Left cardiac atrium (tissue), 4 donors: Measurements from ENCODE around the gene HERPUD2. TPM values are rescaled to one million over a fixed set of nuclear protein-coding genes. Genes with fewer than 3 reads are reported as not detected.
"Not testable (repeated sequence)": the region's sequence is repeated elsewhere in the genome, so short reads cannot be mapped to it uniquely, and the experiment has no call there.

Experiments
- ATAC-seq, 2 donors: fragments of 200-7000 bp; cut with Tn5 transposase; one replicate each; pipeline ENCODE4 v1.9.1; 2020; ENCODE audit warnings: mild to moderate bottlenecking in 2 of 2, moderate library complexity in 2 of 2
- DNase-seq: peaks from one replicate; pipeline ENCODE4 v3.0.0-alpha.2; 2020
- intact Hi-C, 2 donors: fragments of 100-400 bp; cut with DNase I; formaldehyde crosslinking; loops; one replicate each; pipeline versions ENCODE4 v1.14.1 to v1.15.1; 2022 to 2023
- total RNA-seq, 2 donors: library from RNA; stranded (reverse); fragmentation: NEBNext Ultra II Directional; extraction: Animal tissue kit (Norgen Biotek cat#: 25700); gene quantifications; one replicate each; pipeline ENCODE4 v1.2.1, GENCODE V29; 2021
- donor health status: DM: no; HTN: yes; CAD: no.
- donor health status: DM: no; HTN: yes; CAD: no; lungs with severe emphysema.
- donor health status: DM: yes; HTN: yes; CAD: no.
- donor health status: Dilated cardiomyopathy.

HERPUD2 gene
- total RNA-seq, 2 donors from 2014 or later = 15.6 to 17.3 TPM

GRCh38 chr7:35646289-35647023 lies 48.5 kb downstream of the HERPUD2 start:
- peak in 1 of 2 donors; percentile 33 for ATAC-seq
- intact Hi-C loops = no loop called here
- no peak for DNase-seq

DNA sequence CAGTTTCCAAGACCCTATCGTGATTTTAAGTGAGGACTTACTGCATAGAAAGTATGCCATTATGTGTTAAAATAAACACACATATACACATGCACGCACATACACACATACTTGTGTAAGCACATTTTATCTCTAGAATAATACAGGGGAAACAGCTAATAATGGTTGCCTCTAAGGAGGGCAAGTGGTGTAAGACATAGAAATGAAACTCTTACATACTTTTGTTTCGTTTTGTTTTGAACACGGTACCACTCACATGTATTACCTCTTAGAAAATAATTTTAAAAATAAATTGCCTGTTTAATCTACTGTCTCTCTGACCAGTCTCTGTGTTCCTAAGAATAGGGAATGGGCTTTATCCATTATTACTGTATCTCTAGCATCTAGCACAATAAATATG lies 49.2 kb downstream of the HERPUD2 start:
- ATAC-seq (no peak), DNase-seq (no peak)
- intact Hi-C loops = no loop called here

GRCh38 chr7:35630024-35630972 lies 64.6 kb downstream of the HERPUD2 start:
- intact Hi-C loops = no loop called here
- DNase-seq (no peak), ATAC-seq (peak in 1 of 2 donors; percentile 54)

DNA sequence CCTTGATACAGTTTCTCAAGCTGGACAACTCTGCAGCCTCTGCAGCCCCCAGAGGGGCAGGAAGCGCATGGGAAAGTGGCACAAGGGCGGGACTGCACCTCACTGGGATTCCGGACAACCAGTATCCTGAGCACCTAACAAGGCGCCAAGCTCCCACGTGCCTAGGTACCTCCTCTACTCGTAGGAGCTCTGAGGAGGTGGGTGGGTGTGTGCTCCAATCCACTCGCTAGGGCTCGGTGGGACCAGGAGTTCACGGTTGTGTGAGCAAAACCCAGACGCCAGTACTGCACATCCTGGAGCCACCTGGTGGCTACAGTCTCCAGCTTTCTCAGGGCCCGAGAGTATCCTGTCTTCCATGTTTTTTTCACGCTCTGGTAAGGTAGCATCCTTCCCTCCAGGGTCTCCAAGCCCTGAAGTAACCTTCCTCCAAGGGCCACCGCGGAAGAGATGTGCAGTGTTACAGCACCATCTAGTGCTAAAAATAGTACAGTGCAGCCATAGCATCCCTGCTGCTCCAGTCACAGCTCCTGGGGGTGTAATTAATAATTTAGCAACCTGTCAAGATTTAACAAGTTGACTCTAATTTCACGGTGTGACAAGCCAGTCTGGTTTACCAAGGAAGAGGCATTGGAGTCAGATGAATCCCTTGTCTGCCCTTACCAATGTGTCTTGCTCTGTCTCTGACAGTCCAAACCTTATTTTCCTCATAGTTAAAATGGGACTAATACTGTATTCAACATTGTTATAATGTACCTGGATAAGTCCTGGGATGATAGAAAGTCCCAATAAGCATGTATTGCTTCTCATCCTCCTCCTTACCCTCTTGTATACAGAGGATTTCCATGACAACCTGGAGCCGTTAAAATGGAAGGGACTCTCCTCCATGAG lies 70.4 kb downstream of the HERPUD2 start:
- intact Hi-C loops = loop anchor here in 1 of 2 donors (5.0 to 10.0 kb wide), 2 partner anchors 87 to 200 kb away; no protein-coding TSS in a partner anchor
- ATAC-seq (peak; percentile 79 to 84), DNase-seq (no peak)

- intact Hi-C loops = loop anchor here in 1 of 2 donors (10.0 kb wide), 1 partner anchor 199 kb away; no protein-coding TSS in a partner anchor
- ATAC-seq = no peak
- no peak for DNase-seq
Measured at GRCh38 chr7:35623381-35623780, 71.6 kb downstream of the HERPUD2 start.

DNA sequence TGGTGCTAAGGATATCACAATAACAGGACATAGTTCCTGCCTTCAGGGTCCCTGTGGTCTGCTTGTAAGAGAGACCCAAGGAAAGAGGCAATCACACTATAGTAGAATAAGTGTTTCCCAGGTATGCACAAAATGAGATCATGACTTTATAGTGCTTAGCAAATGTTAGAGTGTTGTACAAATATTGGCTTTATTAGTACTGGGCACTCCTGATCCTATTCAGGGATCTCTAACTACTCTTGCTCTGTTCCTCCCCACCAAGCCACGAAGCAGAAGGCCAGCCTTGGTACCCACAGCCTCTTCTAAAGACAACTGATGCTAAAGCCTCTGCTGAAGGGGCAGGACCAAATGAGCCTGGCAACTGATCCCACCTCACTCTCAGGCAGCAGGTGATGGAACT lies 75.1 kb downstream of the HERPUD2 start:
- ATAC-seq (no peak), DNase-seq (no peak)
- intact Hi-C loops = loop anchor here in 1 of 2 donors (10.0 kb wide), 1 partner anchor 195 kb away; no protein-coding TSS in a partner anchor

DNA sequence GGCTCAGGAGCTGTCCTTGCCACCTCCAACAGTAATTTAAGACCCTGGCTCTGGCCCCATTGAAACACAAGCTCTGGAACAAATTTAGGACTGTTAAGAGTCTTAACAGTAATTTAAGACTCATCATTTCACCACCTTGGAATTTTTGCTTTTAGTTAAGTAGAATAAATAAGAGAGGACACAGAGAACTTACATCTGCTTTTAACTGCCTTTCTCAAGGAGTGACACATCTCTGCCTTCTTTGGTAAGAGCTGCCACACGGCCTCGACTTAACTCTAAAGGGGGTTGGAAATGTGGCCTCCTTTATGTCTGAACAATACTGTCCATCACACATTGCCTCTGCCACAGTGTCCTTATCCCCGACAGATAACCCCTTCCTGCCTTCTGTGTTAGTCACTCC lies 77.9 kb downstream of the HERPUD2 start:
- peak in 1 of 2 donors; percentile 40 for ATAC-seq
- intact Hi-C loops = no loop called here
- no peak for DNase-seq

- intact Hi-C loops = no loop called here
- ATAC-seq = no peak
- DNase-seq = no peak
Measured at GRCh38 chr7:35613150-35613549, 81.8 kb downstream of the HERPUD2 start.

DNA sequence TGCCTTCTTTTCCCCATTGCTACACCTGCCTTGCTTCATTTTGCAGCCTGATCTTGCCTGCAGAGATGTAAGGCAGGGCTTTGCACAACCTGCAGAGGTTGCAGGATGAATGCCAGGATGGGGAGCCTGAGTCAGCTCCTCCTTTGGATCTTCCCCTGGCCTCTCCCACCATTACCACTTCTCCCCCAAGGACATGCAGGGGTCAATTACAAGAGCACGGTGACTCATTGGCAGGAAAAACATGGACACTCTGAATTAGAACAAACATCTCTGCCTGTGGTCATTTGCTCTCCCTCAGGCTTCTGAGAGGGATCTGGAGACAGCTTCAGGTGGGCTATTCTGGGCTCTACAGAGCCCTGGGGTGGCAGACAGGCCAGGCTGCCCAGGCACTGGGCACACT lies 89.2 kb downstream of the HERPUD2 start:
- intact Hi-C loops = no loop called here
- DNase-seq (no peak), ATAC-seq (peak in 1 of 2 donors; percentile 88)

- DNase-seq (no peak), ATAC-seq (peak; percentile 22 to 44)
- intact Hi-C loops = no loop called here
Measured at GRCh38 chr7:35604595-35604994, 90.3 kb downstream of the HERPUD2 start.

- peak in 1 of 2 donors; percentile 29 for ATAC-seq
- intact Hi-C loops = no loop called here
- no peak for DNase-seq
Measured at GRCh38 chr7:35599645-35600044, 95.3 kb downstream of the HERPUD2 start.

DNA sequence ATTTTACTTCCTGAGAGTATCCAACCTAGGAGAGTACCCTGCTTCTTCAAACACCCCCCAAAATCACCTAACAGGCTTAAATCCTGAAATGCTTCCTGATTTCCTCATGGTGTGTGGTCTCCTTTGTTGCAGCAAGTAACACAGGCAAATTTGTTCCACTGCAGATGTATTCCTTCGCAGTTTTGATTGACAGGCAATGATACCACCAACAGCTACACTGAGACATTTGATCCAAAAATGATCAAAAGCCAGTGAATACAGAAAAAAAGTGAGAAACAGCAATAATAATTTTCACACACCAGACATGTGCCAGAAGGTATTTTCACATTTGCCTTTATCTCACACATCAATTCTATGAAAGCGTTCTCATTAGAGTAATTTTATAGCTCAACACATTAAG lies 95.9 kb downstream of the HERPUD2 start:
- DNase-seq (no peak), ATAC-seq (no peak)
- intact Hi-C loops = no loop called here

DNA sequence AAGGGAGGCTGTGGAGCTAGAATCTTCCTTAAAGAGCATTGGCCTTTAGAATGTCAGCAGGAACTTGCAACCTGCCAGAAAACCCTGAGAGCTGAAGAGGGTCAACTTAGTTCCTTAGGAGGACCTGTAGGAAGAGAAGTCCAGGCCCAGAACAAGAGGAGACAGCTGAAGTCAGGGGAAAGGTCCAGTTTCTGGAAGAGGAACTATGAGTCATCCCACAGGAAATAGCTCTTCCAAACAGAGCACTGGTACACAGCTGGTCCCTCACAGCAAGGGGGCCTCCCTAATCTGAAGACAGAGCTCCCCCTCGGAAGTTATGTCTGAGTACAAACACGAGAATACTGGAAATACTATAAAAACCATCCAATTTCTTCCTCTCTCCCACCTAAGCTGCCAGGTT lies 98.9 kb downstream of the HERPUD2 start:
- peak; percentile 71 to 94 for ATAC-seq
- peak; percentile 25 for DNase-seq
- intact Hi-C loops = no loop called here

DNA sequence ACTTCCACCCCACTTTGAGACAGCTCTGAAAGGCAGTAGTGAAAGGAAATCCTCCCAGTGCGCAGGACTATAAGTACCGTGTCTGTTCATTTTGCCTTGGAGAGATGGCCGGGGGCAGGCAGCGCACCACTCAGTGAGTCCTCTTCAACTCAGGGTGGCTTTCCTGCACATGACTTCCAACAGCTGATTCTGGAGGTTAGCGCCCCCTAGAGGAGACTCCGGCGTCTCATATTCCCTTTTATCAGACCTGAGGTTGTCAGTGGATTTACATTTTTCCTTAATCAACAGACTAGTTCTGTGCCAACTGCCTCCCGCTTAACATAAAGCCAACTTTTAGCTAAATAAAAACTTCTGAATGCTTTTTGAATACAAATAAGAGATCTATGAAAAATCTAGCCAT lies 101.0 kb downstream of the HERPUD2 start:
- ATAC-seq = no peak
- DNase-seq = no peak
- intact Hi-C loops = no loop called here

DNA sequence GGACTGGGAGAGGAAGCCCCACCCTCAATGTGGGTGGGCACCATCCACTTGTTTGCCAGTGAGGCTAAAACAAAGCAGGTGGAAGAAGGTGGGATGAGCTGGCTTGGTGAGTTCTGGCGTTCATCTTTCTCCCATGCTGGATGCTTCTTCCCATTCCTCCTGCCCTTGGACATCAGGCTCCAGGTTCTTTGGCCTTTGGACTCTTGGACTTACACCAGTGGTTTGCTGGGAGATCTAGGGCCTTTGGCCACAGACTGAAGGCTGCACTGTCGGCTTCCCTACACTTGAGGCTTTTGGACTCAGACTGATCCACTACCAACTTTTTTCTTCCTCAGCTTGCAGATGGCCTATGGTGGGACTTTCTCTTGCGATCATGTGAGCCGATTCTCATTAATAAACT lies 106.3 kb downstream of the HERPUD2 start:
- intact Hi-C loops = no loop called here
- ATAC-seq = no peak
- DNase-seq = no peak

- ATAC-seq (no peak), DNase-seq (no peak)
- intact Hi-C loops = no loop called here
Measured at GRCh38 chr7:35584990-35585389, 109.9 kb downstream of the HERPUD2 start.

- intact Hi-C loops, DNase-seq: not testable (repeated sequence)
Measured at GRCh38 chr7:35584533-35584932, 110.4 kb downstream of the HERPUD2 start.

More at GRCh38 chr7:35584533-35584932, 110.4 kb downstream of the HERPUD2 start:
- ATAC-seq = not testable (repeated sequence)
